PC-3 (cell line): Measurements from ENCODE around the gene BACH1. TPM values are rescaled to one million over a fixed set of nuclear protein-coding genes. Genes with fewer than 3 reads are reported as not detected.

Source experiments
- ATAC-seq: fragments of 200-7000 bp; cut with Tn5 transposase; 2 replicates; pipeline ENCODE4 v1.9.1; 2020; ENCODE audit warnings: mild to moderate bottlenecking, moderate library complexity
- BruUV-seq: library from RNA; stranded (reverse); fragments of 400-500 nt; replicated peaks from 2 replicates; lab custom pipeline; 2021; lab: Mats Ljungman, UMichigan
- CTCF ChIA-PET: fragments of 300-600 bp; sonication (Branson Sonifier 250); formaldehyde crosslinking; loops from one replicate; lab custom pipeline; 2022; ENCODE audit warnings: antibody characterized with exemption; lab: Charles Lee
- POLR2A ChIA-PET: fragments of 300-600 bp; sonication (Branson Sonifier 250); formaldehyde crosslinking; loops from one replicate; lab custom pipeline; 2022; ENCODE audit warnings: antibody characterized with exemption; ENCODE audit not compliant: unreplicated experiment; lab: Charles Lee
- DNase-seq: peaks from one replicate; pipeline ENCODE4 v3.0.0-alpha.2; 2015
- H2AFZ ChIP-seq: fragments of 300-600 bp; sonication (generic); 2 replicates; pipeline ENCODE4 v1.6.0; 2016; ENCODE audit warnings: antibody characterized with exemption, low read length
- H3F3A ChIP-seq: fragments of 300-600 bp; sonication (generic); one replicate; pipeline ENCODE4 v1.6.0; 2017; ENCODE audit warnings: antibody characterized with exemption, low read length, control low read depth, mild to moderate bottlenecking; ENCODE audit not compliant: unreplicated experiment
- H3K27ac ChIP-seq: fragments of 300-600 bp; sonication (generic); 2 replicates; pipeline ENCODE4 v1.5.1; 2016; ENCODE audit warnings: mild to moderate bottlenecking, low read length
- H3K27me3 ChIP-seq: fragments of 300-600 bp; sonication (generic); 2 replicates; pipeline ENCODE4 v1.6.1; 2016; ENCODE audit warnings: low read length, mixed read lengths
- H3K36me3 ChIP-seq: fragments of 300-600 bp; sonication (generic); 2 replicates; pipeline ENCODE4 v1.6.1; 2016; ENCODE audit warnings: low read depth, mixed run types, low read length, mixed read lengths
- H3K4me1 ChIP-seq: fragments of 300-600 bp; sonication (generic); 2 replicates; pipeline ENCODE4 v1.5.1; 2016; ENCODE audit warnings: low read length; ENCODE audit not compliant: insufficient read depth
- H3K4me2 ChIP-seq: fragments of 300-600 bp; sonication (generic); 2 replicates; pipeline ENCODE4 v1.6.0; 2016; ENCODE audit warnings: low read length
- H3K4me3 ChIP-seq: fragments of 300-600 bp; sonication (generic); 2 replicates; pipeline ENCODE4 v1.5.1; 2016; ENCODE audit warnings: mild to moderate bottlenecking, low read length, mixed read lengths
- H3K79me2 ChIP-seq: fragments of 300-600 bp; sonication (generic); 2 replicates; pipeline ENCODE4 v1.6.1; 2017; ENCODE audit warnings: low read length, mixed read lengths
- H3K9ac ChIP-seq: fragments of 300-600 bp; sonication (generic); 2 replicates; pipeline ENCODE4 v1.6.0; 2016; ENCODE audit warnings: mild to moderate bottlenecking, low read length
- H3K9me2 ChIP-seq: fragments of 300-600 bp; sonication (generic); replicated peaks from 2 replicates; pipeline ENCODE4 v1.6.1; 2016; ENCODE audit warnings: mixed run types, low read length, mixed read lengths
- H3K9me3 ChIP-seq: fragments of 300-600 bp; sonication (generic); 2 replicates; pipeline ENCODE4 v1.6.1; 2016; ENCODE audit warnings: low read length, mixed read lengths
- H4K20me1 ChIP-seq: fragments of 300-600 bp; sonication (generic); 2 replicates; pipeline ENCODE4 v1.6.1; 2016; ENCODE audit warnings: low read length, mixed read lengths
- CTCF ChIP-seq: fragments of 300-600 bp; sonication (generic); conservative IDR thresholded peaks from 2 replicates; pipeline ENCODE4 v1.5.1; 2017; ENCODE audit warnings: antibody characterized with exemption, low read depth, mild to moderate bottlenecking, low read length
- EZH2 ChIP-seq: fragments of 300-600 bp; sonication (generic); IDR thresholded peaks from one replicate; pipeline ENCODE4 v1.6.1; 2017; ENCODE audit warnings: antibody characterized with exemption, mild to moderate bottlenecking, low read length; ENCODE audit not compliant: unreplicated experiment
- EZH2phosphoT487 ChIP-seq: fragments of 300-600 bp; sonication (generic); IDR thresholded peaks from 2 replicates; pipeline ENCODE4 v1.6.1; 2018; ENCODE audit warnings: mild to moderate bottlenecking, antibody characterized with exemption, low read length, borderline replicate concordance
- intact Hi-C: fragments of 100-400 bp; cut with micrococcal nuclease; formaldehyde crosslinking; loops from 2 replicates; pipeline ENCODE4 v1.9.0; 2023
- total RNA-seq: library from RNA; depleted of rRNA; stranded (reverse); fragments of >200 nt; gene quantifications from 2 replicates; pipeline ENCODE4 v1.2.3, GENCODE V29; 2014

Gene BACH1
- total RNA-seq, 1 experiment from 2014 or later = 17.2 TPM

GRCh38 chr21:29346281-29346680, 47.6 kb downstream of the BACH1 start:
- no peak overlapping the region for H3K27ac ChIP-seq
- no peak for DNase-seq
- no peak overlapping the region for H2AFZ ChIP-seq
- H3F3A ChIP-seq = peaks cover 5% of the 10 kb centered on the region
- TF ChIP-seq EZH2 (no peak), CTCF (no peak), EZH2phosphoT487 (no peak)
- H4K20me1 ChIP-seq = no peaks in the 10 kb centered on the region
- intact Hi-C loops = no loop called here
- BruUV-seq = no TSS peak
- POLR2A ChIA-PET = no interaction called here
- peaks cover 25% of the 10 kb centered on the region for H3K4me1 ChIP-seq
- H3K9me3 ChIP-seq = no peaks in the 10 kb centered on the region
- H3K9me2 ChIP-seq = no peaks in the 10 kb centered on the region
- no peaks in the 10 kb centered on the region for H3K27me3 ChIP-seq
- no peak overlapping the region for H3K9ac ChIP-seq
- peaks cover 29% of the 10 kb centered on the region for H3K79me2 ChIP-seq
- no peaks in the 10 kb centered on the region for H3K36me3 ChIP-seq
- ATAC-seq = no peak
- CTCF ChIA-PET = no interaction called here
- H3K4me2 ChIP-seq = no peak overlapping the region
- H3K4me3 ChIP-seq = no peak overlapping the region

GRCh38 chr21:29346771-29347170, 48.0 kb downstream of the BACH1 start:
- ChIA-PET POLR2A (interaction anchor here (0.6 kb wide), 1 partner anchor 31 kb away, joined by 3 read pairs; no protein-coding TSS in a partner anchor), CTCF (no interaction called here)
- no peak overlapping the region for H3K27ac ChIP-seq
- TF ChIP-seq CTCF (no peak), EZH2phosphoT487 (no peak), EZH2 (no peak)
- BruUV-seq = no TSS peak
- peaks cover 21% of the 10 kb centered on the region for H3K4me1 ChIP-seq
- no peak for ATAC-seq
- H3K79me2 ChIP-seq = peaks cover 26% of the 10 kb centered on the region
- no peak overlapping the region for H2AFZ ChIP-seq
- H4K20me1 ChIP-seq = no peaks in the 10 kb centered on the region
- intact Hi-C loops = no loop called here
- H3F3A ChIP-seq = peaks cover 5% of the 10 kb centered on the region
- H3K36me3 ChIP-seq = no peaks in the 10 kb centered on the region
- DNase-seq = no peak
- no peaks in the 10 kb centered on the region for H3K27me3 ChIP-seq
- H3K4me2 ChIP-seq = no peak overlapping the region
- no peaks in the 10 kb centered on the region for H3K9me3 ChIP-seq
- H3K9ac ChIP-seq = no peak overlapping the region
- no peak overlapping the region for H3K4me3 ChIP-seq
- no peaks in the 10 kb centered on the region for H3K9me2 ChIP-seq

GRCh38 chr21:29347274-29347681, 48.6 kb downstream of the BACH1 start:
- Histone ChIP-seq H3K9ac (no peak overlapping the region), H3K27ac (no peak overlapping the region), H3K4me3 (no peak overlapping the region), H3K36me3 (no peaks in the 10 kb centered on the region), H3F3A (peaks cover 5% of the 10 kb centered on the region), H2AFZ (no peak overlapping the region), H3K9me3 (no peaks in the 10 kb centered on the region), H4K20me1 (no peaks in the 10 kb centered on the region), H3K4me2 (no peak overlapping the region), H3K79me2 (peaks cover 23% of the 10 kb centered on the region), H3K4me1 (peaks cover 16% of the 10 kb centered on the region), H3K27me3 (no peaks in the 10 kb centered on the region), H3K9me2 (no peaks in the 10 kb centered on the region)
- ChIA-PET CTCF (no interaction called here), POLR2A (interaction anchor here (0.6 kb wide), 1 partner anchor 31 kb away, joined by 3 read pairs; no protein-coding TSS in a partner anchor)
- BruUV-seq = no TSS peak
- DNase-seq = no peak
- no peak for ATAC-seq
- TF ChIP-seq EZH2 (no peak), EZH2phosphoT487 (no peak), CTCF (no peak)
- intact Hi-C loops = no loop called here
